HG03558 (cell line): ENCODE data around the gene GTF2H3.

Experiments
- ATAC-seq: cut with Tn5 transposase; IDR thresholded peaks from one replicate; pipeline ENCODE4 v1.9.1; 2021; ENCODE audit warnings: moderate number of reproducible peaks; ENCODE audit not compliant: unreplicated experiment; ENCODE audit errors: extremely low read depth

GTF2H3 gene

GRCh38 chr12:123696646-123697045, 63.0 kb downstream of the GTF2H3 start:
- no peak for ATAC-seq

- no peak for ATAC-seq
Observed at GRCh38 chr12:123705935-123706334, 72.3 kb downstream of the GTF2H3 start.

GRCh38 chr12:123707466-123707865, 73.8 kb downstream of the GTF2H3 start:
- no peak for ATAC-seq
